Measurements from ENCODE around the gene IVD.

The IVD gene

GRCh38 chr15:40444736-40445135 lies 39.1 kb downstream of the IVD start:
- DNase-seq (ENCODE audit: low read depth) = no peak
- no peak overlapping the region for H3K4me3 ChIP-seq (ENCODE audit: low read length)
- no peak for TF ChIP-seq CTCF (conservative IDR thresholded peaks at IDR 0.05; ENCODE audit: low read depth, low read length)

GRCh38 chr15:40445421-40445922 lies 39.9 kb downstream of the IVD start:
- no peak for DNase-seq (ENCODE audit: low read depth)
- no peak for TF ChIP-seq CTCF (conservative IDR thresholded peaks at IDR 0.05; ENCODE audit: low read depth, low read length)
- no peak overlapping the region for H3K4me3 ChIP-seq (ENCODE audit: low read length)

GRCh38 chr15:40446144-40446543 lies 40.5 kb downstream of the IVD start:
- DNase-seq (ENCODE audit: low read depth) = no peak
- no peak overlapping the region for H3K4me3 ChIP-seq (ENCODE audit: low read length)
- TF ChIP-seq CTCF (conservative IDR thresholded peaks at IDR 0.05; ENCODE audit: low read depth, low read length) = no peak

GRCh38 chr15:40448354-40448753 lies 42.8 kb downstream of the IVD start:
- no peak for DNase-seq (ENCODE audit: low read depth)
- TF ChIP-seq CTCF (conservative IDR thresholded peaks at IDR 0.05; ENCODE audit: low read depth, low read length) = no peak
- H3K4me3 ChIP-seq (ENCODE audit: low read length) = no peak overlapping the region

- H3K4me3 ChIP-seq (ENCODE audit: low read length) = no peak overlapping the region
- DNase-seq (ENCODE audit: low read depth) = no peak
- TF ChIP-seq CTCF (conservative IDR thresholded peaks at IDR 0.05; ENCODE audit: low read depth, low read length) = no peak
Measured at GRCh38 chr15:40449275-40449674, 43.7 kb downstream of the IVD start.

GRCh38 chr15:40450047-40450446 lies 44.5 kb downstream of the IVD start:
- TF ChIP-seq CTCF (conservative IDR thresholded peaks at IDR 0.05; ENCODE audit: low read depth, low read length) = no peak
- no peak for DNase-seq (ENCODE audit: low read depth)
- no peak overlapping the region for H3K4me3 ChIP-seq (ENCODE audit: low read length)

- H3K4me3 ChIP-seq (ENCODE audit: low read length) = no peak overlapping the region
- DNase-seq (ENCODE audit: low read depth) = no peak
- no peak for TF ChIP-seq CTCF (conservative IDR thresholded peaks at IDR 0.05; ENCODE audit: low read depth, low read length)
Measured at GRCh38 chr15:40451527-40452158, 46.0 kb downstream of the IVD start.

Data from retinal pigment epithelial cell (primary cell).